ENCODE results near the gene WAS. TPM values are rescaled to one million over a fixed set of nuclear protein-coding genes. Genes with fewer than 3 reads are reported as not detected.
A peak's percentile ranks its signal among the peaks of the same experiment; 100 is the strongest.

Gene WAS
- total and polyA plus RNA-seq, 11 donors = 1.1 to 26.8 (median 2.9) TPM

- H3K36me3 ChIP-seq = peaks cover 0 to 22% (median 4%) of the 10 kb centered on the region in 9 donors
- no peaks in the 10 kb centered on the region for H3K27me3 ChIP-seq
- 60 to 82% (median 64%) methylated on average over 7 of the region's 7 CpGs for WGBS, 4 donors
- TF ChIP-seq POLR2A (IDR thresholded peaks at IDR 0.05) = no peak
- no peak for TF ChIP-seq CTCF (IDR thresholded peaks at IDR 0.05)
- H3K9me3 ChIP-seq = no peaks in the 10 kb centered on the region
- peak overlapping the region in 2 of 12 donors; percentile 5 to 69 for H3K27ac ChIP-seq
- no peak for DNase-seq
- intact Hi-C loops (cut with DNase I) = loop anchor here in 1 of 10 donors (10.0 kb wide), 1 partner anchor 192 kb away; the partner anchor contains the start of genes PQBP1 and TIMM17B
- peak; percentile 45 to 84 (median 55) for ATAC-seq
- H3K4me3 ChIP-seq = no peak overlapping the region
- peaks cover 0 to 13% (median 0%) of the 10 kb centered on the region in 12 donors for H3K4me1 ChIP-seq
Observed at GRCh38 chrX:48703228-48703627, 19.6 kb downstream of the WAS start.

GRCh38 chrX:48703642-48704481 lies 20.3 kb downstream of the WAS start:
- H3K27ac ChIP-seq = peak overlapping the region in 6 of 12 donors; percentile 5 to 69 (median 44)
- peaks cover 0 to 13% (median 0%) of the 10 kb centered on the region in 12 donors for H3K4me1 ChIP-seq
- peak in 3 of 12 donors; percentile 7 to 18 (median 8) for TF ChIP-seq CTCF (IDR thresholded peaks at IDR 0.05)
- no peak for TF ChIP-seq POLR2A (IDR thresholded peaks at IDR 0.05)
- H3K9me3 ChIP-seq = no peaks in the 10 kb centered on the region
- ATAC-seq (peak; percentile 70 to 79 (median 76)), DNase-seq (peak in 1 of 5 donors; percentile 42)
- intact Hi-C loops (cut with DNase I) = loop anchor here in 1 of 10 donors (10.0 kb wide), 1 partner anchor 191 kb away; the partner anchor contains the start of genes PQBP1 and TIMM17B
- H3K27me3 ChIP-seq = no peaks in the 10 kb centered on the region
- H3K4me3 ChIP-seq = no peak overlapping the region
- H3K36me3 ChIP-seq = peaks cover 0 to 21% (median 4%) of the 10 kb centered on the region in 9 donors
- 37 to 53% (median 45%) methylated on average over 4 of the region's 4 CpGs for WGBS, 4 donors

GRCh38 chrX:48705871-48706270 lies 22.3 kb downstream of the WAS start:
- ATAC-seq (no peak), DNase-seq (no peak)
- no peak overlapping the region for H3K4me3 ChIP-seq
- H3K27me3 ChIP-seq = peaks cover 0 to 3% (median 0%) of the 10 kb centered on the region in 9 donors
- H3K27ac ChIP-seq = no peak overlapping the region
- WGBS, 4 donors = 86 to 95% (median 93%) methylated on average over 4 to 12 of the region's 12 CpGs
- intact Hi-C loops (cut with DNase I) = loop anchor here in 1 of 10 donors (10.0 kb wide), 1 partner anchor 189 kb away; the partner anchor contains the start of genes PQBP1 and TIMM17B
- peaks cover 0 to 13% (median 0%) of the 10 kb centered on the region in 12 donors for H3K4me1 ChIP-seq
- peaks cover 0 to 4% (median 2%) of the 10 kb centered on the region in 9 donors for H3K36me3 ChIP-seq
- H3K9me3 ChIP-seq = no peaks in the 10 kb centered on the region
- TF ChIP-seq CTCF (IDR thresholded peaks at IDR 0.05) (no peak), POLR2A (IDR thresholded peaks at IDR 0.05) (no peak)

GRCh38 chrX:48709522-48710112 lies 26.0 kb downstream of the WAS start:
- Histone ChIP-seq H3K4me3 (no peak overlapping the region), H3K36me3 (peaks cover 0 to 3% (median 0%) of the 10 kb centered on the region in 9 donors), H3K27me3 (peaks cover 0 to 3% (median 0%) of the 10 kb centered on the region in 9 donors), H3K27ac (no peak overlapping the region), H3K4me1 (peaks cover 0 to 9% (median 0%) of the 10 kb centered on the region in 12 donors), H3K9me3 (no peaks in the 10 kb centered on the region)
- ATAC-seq (no peak), DNase-seq (no peak)
- TF ChIP-seq CTCF (IDR thresholded peaks at IDR 0.05) (no peak), POLR2A (IDR thresholded peaks at IDR 0.05) (no peak)
- intact Hi-C loops (cut with DNase I) = loop anchor here in 1 of 10 donors (10.0 kb wide), 1 partner anchor 185 kb away; the partner anchor contains the start of genes PQBP1 and TIMM17B
- 81 to 98% (median 89%) methylated on average over 6 to 7 of the region's 7 CpGs for WGBS, 4 donors

All from heart left ventricle (tissue), 16 donors.